ENCODE data around the gene ELMOD3. TPM values are rescaled to one million over a fixed set of nuclear protein-coding genes. Genes with fewer than 3 reads are reported as not detected.
"Not testable (repeated sequence)": the region's sequence is repeated elsewhere in the genome, so short reads cannot be mapped to it uniquely, and the experiment has no call there.

ELMOD3 gene
- total and polyA plus RNA-seq, 2 experiments from 2014 or later = 20.9 to 23.5 TPM

DNA sequence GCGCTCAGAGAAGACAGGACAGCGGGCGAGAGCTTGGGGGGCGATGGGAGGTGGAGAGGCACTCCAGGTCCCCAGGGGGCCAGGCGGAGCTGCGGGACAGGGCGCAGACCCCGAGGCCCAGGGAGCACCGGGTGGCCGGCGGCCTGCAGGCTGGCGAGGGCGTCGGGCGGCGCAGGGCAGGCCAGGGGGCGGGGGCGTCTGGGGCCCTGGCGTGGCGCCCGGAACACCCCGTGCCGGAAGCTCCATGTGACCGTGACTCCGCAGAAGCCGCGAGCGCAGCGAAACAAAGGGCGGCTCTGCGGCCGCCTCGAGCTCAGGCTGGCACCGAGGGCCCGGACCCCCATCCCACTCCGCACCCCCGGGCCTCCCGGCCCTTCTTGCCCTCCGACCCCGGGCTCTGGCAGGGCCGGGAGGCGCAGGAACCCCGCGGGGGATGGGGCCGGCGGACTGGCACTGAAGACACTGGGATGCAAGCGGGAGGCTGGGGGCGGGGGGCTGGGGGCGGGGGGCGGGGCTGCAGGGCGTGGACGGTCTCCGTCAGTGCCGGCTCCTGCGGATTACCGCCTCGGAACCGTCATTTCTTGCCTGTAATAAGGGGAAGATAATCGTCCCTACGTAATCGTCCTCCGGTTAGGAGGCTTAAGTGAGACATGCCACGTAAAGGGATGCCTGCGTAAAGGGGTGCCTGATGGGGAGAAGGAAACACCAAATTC, 83.1 kb downstream of the ELMOD3 start:
- H3K36me3 ChIP-seq = no peaks in the 10 kb centered on the region
- H3K27me3 ChIP-seq = no peaks in the 10 kb centered on the region
- no peaks in the 10 kb centered on the region for H3K9me3 ChIP-seq (ENCODE audit: low read depth)
- H3K4me1 ChIP-seq (ENCODE audit: low read depth) = peaks cover 12% of the 10 kb centered on the region
- TF ChIP-seq, protein P1, sequence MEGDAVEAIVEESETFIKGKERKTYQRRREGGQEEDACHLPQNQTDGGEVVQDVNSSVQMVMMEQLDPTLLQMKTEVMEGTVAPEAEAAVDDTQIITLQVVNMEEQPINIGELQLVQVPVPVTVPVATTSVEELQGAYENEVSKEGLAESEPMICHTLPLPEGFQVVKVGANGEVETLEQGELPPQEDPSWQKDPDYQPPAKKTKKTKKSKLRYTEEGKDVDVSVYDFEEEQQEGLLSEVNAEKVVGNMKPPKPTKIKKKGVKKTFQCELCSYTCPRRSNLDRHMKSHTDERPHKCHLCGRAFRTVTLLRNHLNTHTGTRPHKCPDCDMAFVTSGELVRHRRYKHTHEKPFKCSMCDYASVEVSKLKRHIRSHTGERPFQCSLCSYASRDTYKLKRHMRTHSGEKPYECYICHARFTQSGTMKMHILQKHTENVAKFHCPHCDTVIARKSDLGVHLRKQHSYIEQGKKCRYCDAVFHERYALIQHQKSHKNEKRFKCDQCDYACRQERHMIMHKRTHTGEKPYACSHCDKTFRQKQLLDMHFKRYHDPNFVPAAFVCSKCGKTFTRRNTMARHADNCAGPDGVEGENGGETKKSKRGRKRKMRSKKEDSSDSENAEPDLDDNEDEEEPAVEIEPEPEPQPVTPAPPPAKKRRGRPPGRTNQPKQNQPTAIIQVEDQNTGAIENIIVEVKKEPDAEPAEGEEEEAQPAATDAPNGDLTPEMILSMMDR (IDR thresholded peaks at IDR 0.05; ENCODE audit: low read depth, low read length) = no peak
- H3K4me3 ChIP-seq = peak overlapping the region; percentile 16
- DNase-seq (ENCODE audit: low read depth in 1 of 2, low spot score in 1 of 2) = peak; percentile 73 to 90
- H3K27ac ChIP-seq = peak overlapping the region; percentile 46

DNA sequence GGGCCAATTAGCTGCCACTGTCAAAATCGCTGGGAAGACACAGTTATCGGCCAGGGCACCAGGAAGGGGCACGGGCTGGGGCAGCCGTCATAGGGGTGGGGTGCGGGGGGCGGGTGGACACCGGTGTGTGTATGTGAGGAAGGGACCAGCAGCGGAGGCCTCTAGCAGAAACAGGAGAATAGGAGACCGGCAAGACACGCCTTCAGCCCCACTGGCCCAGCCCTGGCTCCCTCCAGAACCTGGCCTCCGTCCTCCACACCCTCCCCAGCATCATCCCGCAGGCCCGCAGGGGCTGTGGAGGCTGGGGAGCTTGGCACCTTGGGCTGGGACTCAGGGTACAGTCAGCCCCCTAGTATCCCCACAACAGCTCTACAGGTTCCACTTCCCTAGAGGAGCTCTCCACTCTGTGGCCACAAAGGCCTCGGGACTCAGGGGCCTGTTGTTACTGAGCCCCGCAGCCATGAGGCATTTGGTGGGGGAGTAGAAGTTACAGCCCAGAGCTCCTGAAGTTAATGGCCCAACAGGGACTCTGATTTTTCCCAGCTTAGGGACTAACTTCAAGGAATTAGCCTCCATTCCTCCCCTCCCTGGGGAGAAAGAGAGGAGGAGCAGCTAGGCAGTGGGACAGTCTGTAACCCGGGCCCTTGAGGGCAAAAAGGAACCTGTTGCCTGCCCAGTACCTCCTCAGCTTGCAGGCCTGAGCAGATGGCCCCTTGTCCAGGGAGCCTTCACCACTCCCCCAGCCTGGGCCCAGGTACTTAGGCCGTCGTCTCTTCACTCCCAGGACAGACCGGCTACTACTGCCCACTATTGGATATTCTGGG, 83.8 kb downstream of the ELMOD3 start:
- TF ChIP-seq, protein P1 (IDR thresholded peaks at IDR 0.05; ENCODE audit: low read depth, low read length) = no peak
- Histone ChIP-seq H3K36me3 (no peaks in the 10 kb centered on the region), H3K27ac (peak overlapping the region; percentile 46), H3K9me3 (ENCODE audit: low read depth) (no peaks in the 10 kb centered on the region), H3K4me1 (ENCODE audit: low read depth) (peaks cover 12% of the 10 kb centered on the region), H3K4me3 (peak overlapping the region; percentile 16), H3K27me3 (no peaks in the 10 kb centered on the region)
- no peak for DNase-seq (ENCODE audit: low read depth in 1 of 2, low spot score in 1 of 2)

DNA sequence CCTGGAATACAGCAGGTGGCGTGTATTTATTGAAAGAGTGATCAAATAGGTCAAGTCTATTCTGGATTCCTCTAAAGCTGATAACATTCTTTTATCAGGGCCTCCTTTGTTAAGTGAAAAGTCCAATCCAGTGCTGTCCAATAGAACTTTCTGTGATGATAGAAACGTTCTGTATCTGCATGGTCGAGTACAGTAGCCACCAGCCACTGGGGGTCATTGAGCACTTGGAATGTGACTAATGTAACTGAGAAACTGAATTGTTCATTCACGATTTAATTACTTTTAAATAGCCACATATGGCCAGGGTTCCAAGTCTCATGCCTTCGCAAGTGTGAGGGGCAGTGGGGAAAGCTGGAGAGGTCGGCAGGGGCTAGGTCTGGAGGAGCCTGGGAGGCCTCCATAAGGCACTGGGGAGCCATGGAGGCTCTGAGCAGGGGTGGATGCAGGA, 84.5 kb downstream of the ELMOD3 start:
- H3K9me3 ChIP-seq (ENCODE audit: low read depth) = no peaks in the 10 kb centered on the region
- no peak overlapping the region for H3K4me3 ChIP-seq
- no peak for DNase-seq (ENCODE audit: low read depth in 1 of 2, low spot score in 1 of 2)
- peaks cover 12% of the 10 kb centered on the region for H3K4me1 ChIP-seq (ENCODE audit: low read depth)
- no peaks in the 10 kb centered on the region for H3K27me3 ChIP-seq
- no peak overlapping the region for H3K27ac ChIP-seq
- H3K36me3 ChIP-seq = no peaks in the 10 kb centered on the region
- TF ChIP-seq, protein P1 (IDR thresholded peaks at IDR 0.05; ENCODE audit: low read depth, low read length) = no peak

DNA sequence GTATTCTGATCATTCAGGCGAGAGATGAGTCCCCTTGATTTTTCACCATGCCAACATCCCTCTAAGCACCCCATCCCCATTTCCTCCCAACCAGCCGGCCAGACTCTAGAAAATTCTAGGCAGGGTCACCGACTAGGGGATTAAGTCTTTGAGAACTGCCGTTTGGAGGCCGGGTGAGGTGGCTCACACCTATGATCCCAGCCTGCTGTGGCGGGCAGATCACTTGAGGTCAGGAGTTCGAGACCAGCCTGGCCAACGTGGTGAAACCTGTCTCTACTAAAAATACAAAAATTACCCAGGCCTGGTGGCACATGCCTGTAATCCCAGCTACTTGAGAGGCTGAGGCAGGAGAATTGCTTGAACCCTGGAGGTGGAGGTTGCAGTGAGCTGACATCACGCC, 85.0 kb downstream of the ELMOD3 start:
- not testable (repeated sequence) for DNase-seq (ENCODE audit: low read depth in 1 of 2, low spot score in 1 of 2); H3K9me3 ChIP-seq (ENCODE audit: low read depth); H3K36me3 ChIP-seq; H3K4me3 ChIP-seq; H3K27ac ChIP-seq; H3K27me3 ChIP-seq
- H3K4me1 ChIP-seq (ENCODE audit: low read depth) = peaks cover 12% of the 10 kb centered on the region

DNA sequence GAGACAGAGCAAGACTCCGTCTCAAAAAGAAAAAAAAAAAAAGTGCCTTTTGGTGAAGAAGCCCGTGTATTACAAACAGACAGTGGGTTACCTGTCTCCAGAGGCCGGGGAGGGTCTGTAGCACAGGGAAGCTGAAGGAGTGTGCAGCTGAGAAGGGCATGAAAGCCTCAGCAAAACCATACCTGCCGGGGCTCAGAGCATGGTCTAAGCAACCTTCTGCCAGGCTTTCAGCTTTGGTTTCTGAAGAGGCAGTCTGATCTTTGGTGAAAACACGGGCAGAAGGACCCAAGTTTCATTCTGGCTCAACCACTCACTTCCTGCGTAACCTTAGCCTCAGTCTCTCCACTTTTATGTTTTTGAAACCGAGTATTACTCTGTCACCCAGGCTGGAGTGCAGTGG, 85.4 kb downstream of the ELMOD3 start:
- no peaks in the 10 kb centered on the region for H3K9me3 ChIP-seq (ENCODE audit: low read depth)
- H3K4me3 ChIP-seq = no peak overlapping the region
- no peak for DNase-seq (ENCODE audit: low read depth in 1 of 2, low spot score in 1 of 2)
- H3K27ac ChIP-seq = no peak overlapping the region
- H3K27me3 ChIP-seq = no peaks in the 10 kb centered on the region
- TF ChIP-seq, protein P1 (IDR thresholded peaks at IDR 0.05; ENCODE audit: low read depth, low read length) = no peak
- H3K4me1 ChIP-seq (ENCODE audit: low read depth) = peaks cover 12% of the 10 kb centered on the region
- no peaks in the 10 kb centered on the region for H3K36me3 ChIP-seq

DNA sequence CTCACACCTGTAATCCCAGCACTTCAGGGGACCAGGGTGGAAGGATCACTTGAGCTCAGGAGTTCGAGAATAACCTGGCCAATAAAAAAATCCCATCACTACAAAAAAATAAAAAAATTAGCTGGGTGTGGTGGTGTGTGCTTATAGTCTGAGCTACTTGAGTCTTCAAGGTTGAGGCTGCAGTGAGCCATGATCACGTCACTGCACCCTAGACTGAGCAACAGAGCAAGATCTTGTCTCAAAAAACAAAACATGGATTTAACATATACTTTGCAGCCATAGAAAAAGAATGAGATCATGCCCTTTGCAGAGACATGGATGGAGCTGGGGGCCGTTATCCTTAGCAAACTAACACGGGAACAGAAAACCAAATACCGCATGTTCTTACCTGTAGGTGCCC, 86.2 kb downstream of the ELMOD3 start:
- TF ChIP-seq, protein P1 (IDR thresholded peaks at IDR 0.05; ENCODE audit: low read depth, low read length) = no peak
- Histone ChIP-seq H3K9me3 (ENCODE audit: low read depth) (no peaks in the 10 kb centered on the region), H3K27me3 (no peaks in the 10 kb centered on the region), H3K27ac (no peak overlapping the region), H3K4me3 (no peak overlapping the region), H3K4me1 (ENCODE audit: low read depth) (peaks cover 12% of the 10 kb centered on the region), H3K36me3 (no peaks in the 10 kb centered on the region)
- no peak for DNase-seq (ENCODE audit: low read depth in 1 of 2, low spot score in 1 of 2)

Measured in cardiac muscle cell (in vitro differentiated cells and primary cell).